H1 (cell line): ENCODE data around the gene VWA2. TPM values are rescaled to one million over a fixed set of nuclear protein-coding genes. Genes with fewer than 3 reads are reported as not detected.

Experiments
- CTCF ChIA-PET: fragments of 300-600 bp; sonication (Branson Sonifier 250); formaldehyde crosslinking; loops from one replicate; lab custom pipeline; 2021; ENCODE audit not compliant: partially characterized antibody; lab: Charles Lee
- POLR2A ChIA-PET: fragments of 300-600 bp; sonication (Branson Sonifier 250); formaldehyde crosslinking; loops from one replicate; lab custom pipeline; 2021; ENCODE audit warnings: inconsistent platforms; ENCODE audit not compliant: partially characterized antibody; lab: Charles Lee
- DNase-seq, 2 experiments: peaks; one replicate each; pipeline versions ENCODE4 v3.0.0 to v3.0.0-alpha.2; 2010 to 2022; ENCODE audit warnings: low spot score in 2 of 2, low read depth in 1 of 2, mixed read lengths in 1 of 2
- FAIRE-seq: peaks from 2 replicates; lab custom pipeline; 2011; peaks lifted over from hg19 to GRCh38; lab: Jason Lieb, UNC
- H2AFZ ChIP-seq: 2 replicates; pipeline ENCODE4 v1.8.1; 2012; ENCODE audit warnings: low read length, inconsistent platforms
- H2AK5ac ChIP-seq: 2 replicates; pipeline ENCODE4 v1.6.1; 2013; ENCODE audit warnings: low read depth, low read length
- H2BK120ac ChIP-seq: replicated peaks from 2 replicates; pipeline ENCODE3; 2013; ENCODE audit warnings: low read depth, low read length, inconsistent platforms
- H2BK12ac ChIP-seq: 2 replicates; pipeline ENCODE4 v1.6.1; 2013; ENCODE audit warnings: low read depth, low read length
- H2BK15ac ChIP-seq: 2 replicates; pipeline ENCODE4 v1.6.1; 2013; ENCODE audit warnings: low read length
- H2BK20ac ChIP-seq: 2 replicates; pipeline ENCODE4 v1.6.1; 2013; ENCODE audit warnings: low read length
- H2BK5ac ChIP-seq: 2 replicates; pipeline ENCODE4 v1.6.1; 2013; ENCODE audit warnings: low read depth, low read length
- H3K14ac ChIP-seq: 2 replicates; pipeline ENCODE4 v1.6.1; 2013; ENCODE audit warnings: inconsistent platforms; ENCODE audit not compliant: insufficient read length
- H3K18ac ChIP-seq: 2 replicates; pipeline ENCODE4 v1.6.1; 2013; ENCODE audit warnings: low read length; ENCODE audit errors: extremely low read depth
- H3K23ac ChIP-seq: 2 replicates; pipeline ENCODE4 v1.6.1; 2013; ENCODE audit warnings: inconsistent platforms; ENCODE audit not compliant: insufficient read length
- H3K23me2 ChIP-seq: 2 replicates; pipeline ENCODE4 v1.6.1; 2013; ENCODE audit warnings: low read depth, low read length
- H3K27ac ChIP-seq: 2 replicates; pipeline ENCODE4 v1.6.1; 2011; ENCODE audit warnings: low read depth, low read length, inconsistent platforms
- H3K27me3 ChIP-seq, 4 experiments: replicated peaks in 1 of 4; 1 replicate in 1 of 4; 2 replicates in 3 of 4; pipeline versions ENCODE4 v1.6.1 to v1.8.1; 2011 to 2013; ENCODE audit warnings: low read length in 3 of 4, mild to moderate bottlenecking in 3 of 4, inconsistent platforms in 2 of 4, mixed read lengths in 2 of 4, moderate library complexity in 1 of 4; ENCODE audit not compliant: control insufficient read depth in 3 of 4, insufficient read depth in 3 of 4; ENCODE audit errors: extremely low read depth in 1 of 4
- H3K36me3 ChIP-seq, 4 experiments: 2 replicates each; pipeline versions ENCODE4 v1.6.1 to v1.8.1; 2011 to 2013; ENCODE audit warnings: mild to moderate bottlenecking in 4 of 4, low read length in 3 of 4, moderate library complexity in 2 of 4, control low read depth in 1 of 4, inconsistent platforms in 1 of 4; ENCODE audit not compliant: insufficient read depth in 4 of 4, control insufficient read depth in 2 of 4
- H3K4ac ChIP-seq: replicated peaks from 2 replicates; pipeline ENCODE3; 2013; ENCODE audit warnings: low read length, low read depth, mixed read lengths, inconsistent platforms; ENCODE audit not compliant: insufficient read length
- H3K4me1 ChIP-seq, 4 experiments: replicated peaks in 1 of 4; 1 replicate in 1 of 4; 2 replicates in 3 of 4; pipeline versions ENCODE4 v1.6.1 to v1.8.1; 2011 to 2013; ENCODE audit warnings: low read length in 3 of 4, inconsistent platforms in 2 of 4, mixed read lengths in 1 of 4; ENCODE audit not compliant: insufficient read depth in 4 of 4, control insufficient read depth in 3 of 4
- H3K4me2 ChIP-seq, 2 experiments: 2 replicates each; pipeline versions ENCODE4 v1.6.1 to v1.8.1; 2011 to 2013; ENCODE audit warnings: low read depth in 2 of 2, low read length in 2 of 2, control low read depth in 1 of 2, inconsistent platforms in 1 of 2, mild to moderate bottlenecking in 1 of 2; ENCODE audit not compliant: insufficient read depth in 1 of 2
- H3K4me3 ChIP-seq, 4 experiments: fragments of 200-600, 300-600 bp in 1 of 4; sonication (generic), shearing (Covaris generic), sonication (Bioruptor Twin) in 1 of 4; 2 replicates each; pipeline versions ENCODE4 v1.5.1 to v1.8.1; 2011 to 2016; ENCODE audit warnings: low read length in 4 of 4, low read depth in 3 of 4, control low read depth in 2 of 4, inconsistent platforms in 2 of 4, mild to moderate bottlenecking in 2 of 4, mixed read lengths in 1 of 4, moderate library complexity in 1 of 4; ENCODE audit not compliant: insufficient read depth in 2 of 4; ENCODE audit errors: extremely low read depth in 1 of 4
- H3K56ac ChIP-seq: replicated peaks from 2 replicates; pipeline ENCODE3; 2013; ENCODE audit warnings: low read depth, mild to moderate bottlenecking, mixed read lengths, low read length, inconsistent platforms; ENCODE audit not compliant: insufficient read length
- H3K79me1 ChIP-seq: 2 replicates; pipeline ENCODE4 v1.6.1; 2013; ENCODE audit warnings: low read depth, low read length, control low read depth
- H3K79me2 ChIP-seq, 2 experiments: 2 replicates each; pipeline versions ENCODE4 v1.6.1 to v1.8.1; 2012 to 2013; ENCODE audit warnings: low read length in 2 of 2, mild to moderate bottlenecking in 2 of 2, inconsistent platforms in 1 of 2; ENCODE audit not compliant: insufficient read depth in 2 of 2, control insufficient read depth in 1 of 2
- H3K9ac ChIP-seq, 4 experiments: replicated peaks in 1 of 4; 1 replicate in 1 of 4; 2 replicates in 3 of 4; pipeline versions ENCODE4 v1.6.1 to v1.8.1; 2011 to 2013; ENCODE audit warnings: low read depth in 3 of 4, low read length in 3 of 4, control low read depth in 2 of 4, mild to moderate bottlenecking in 2 of 4, moderate library complexity in 2 of 4, inconsistent platforms in 1 of 4; ENCODE audit errors: extremely low read depth in 1 of 4
- H3K9me3 ChIP-seq, 2 experiments: 2 replicates each; pipeline versions ENCODE4 v1.6.1 to v1.8.1; 2012 to 2013; ENCODE audit warnings: mild to moderate bottlenecking in 2 of 2, moderate library complexity in 2 of 2, control low read depth in 1 of 2, inconsistent platforms in 1 of 2, low read depth in 1 of 2, low read length in 1 of 2, mixed read lengths in 1 of 2; ENCODE audit not compliant: insufficient read depth in 2 of 2
- H4K20me1 ChIP-seq, 2 experiments: replicated peaks in 1 of 2; 2 replicates each; pipeline versions ENCODE3 to v1.8.1; 2011 to 2013; ENCODE audit warnings: inconsistent platforms in 2 of 2, low read length in 2 of 2, mild to moderate bottlenecking in 1 of 2; ENCODE audit not compliant: insufficient read depth in 2 of 2, control insufficient read depth in 1 of 2
- H4K5ac ChIP-seq: 2 replicates; pipeline ENCODE4 v1.6.1; 2013; ENCODE audit warnings: low read length, low read depth, mixed read lengths, inconsistent platforms; ENCODE audit not compliant: insufficient read length
- H4K8ac ChIP-seq: 2 replicates; pipeline ENCODE4 v1.8.0; 2013; ENCODE audit warnings: mild to moderate bottlenecking, moderate library complexity, low read length, inconsistent platforms; ENCODE audit not compliant: insufficient read depth; ENCODE audit errors: extremely low read depth
- H4K91ac ChIP-seq: replicated peaks from 2 replicates; pipeline ENCODE3; 2013; ENCODE audit warnings: low read length, mixed read lengths, inconsistent platforms; ENCODE audit not compliant: insufficient read length
- SIX5 ChIP-seq: IDR thresholded peaks from 2 replicates; pipeline ENCODE4 v1.6.1; 2011; ENCODE audit warnings: mild to moderate bottlenecking, low read depth, low read length
- WGBS, 2 experiments: shearing (Covaris generic) in 1 of 2; methylation state at CpG; one replicate each; pipeline versions ENCODE4 v1.1.6 to v1.1.7; 2013 to 2015; ENCODE audit warnings: low lambda C conversion rate in 2 of 2, mixed read lengths in 2 of 2, inconsistent platforms in 1 of 2, low coverage in 1 of 2, missing lambda C conversion rate in 1 of 2; ENCODE audit not compliant: insufficient replicate concordance in 2 of 2, insufficient coverage in 1 of 2, insufficient read length in 1 of 2; ENCODE audit errors: extremely low coverage in 1 of 2, missing lambda C conversion rate in 1 of 2; 5-methylcytosine and 5-hydroxymethylcytosine counted together
- polyA plus RNA-seq, 7 experiments: library from polyadenylated mRNA; depleted of rRNA in 3 of 7; stranded (reverse) in 5 of 7; unstranded in 2 of 7; fragments of >200 nt in 5 of 7; fragments of 200-250 nt in 2 of 7; gene quantifications; 1 replicate in 5 of 7; 2 replicates in 1 of 7; 4 replicates in 1 of 7; pipeline versions ENCODE4 v1.2.1 to v1.2.3, GENCODE V29; 2011 to 2013; ENCODE audit warnings: missing spikeins in 2 of 7, mixed read lengths in 2 of 7
- total RNA-seq: library from RNA; stranded (reverse); fragmentation: NEBNext Ultra II Directional; extraction: Animal tissue kit (Norgen Biotek cat#: 25700); gene quantifications from 2 replicates; pipeline ENCODE4 v1.2.1, GENCODE V29; 2021

VWA2 gene
- total and polyA plus RNA-seq, 2 of the 8 experiments (the other 6 are each of a cell fraction or from before 2014, with no cell fraction given): 2.8 to 2.9 TPM

DNA sequence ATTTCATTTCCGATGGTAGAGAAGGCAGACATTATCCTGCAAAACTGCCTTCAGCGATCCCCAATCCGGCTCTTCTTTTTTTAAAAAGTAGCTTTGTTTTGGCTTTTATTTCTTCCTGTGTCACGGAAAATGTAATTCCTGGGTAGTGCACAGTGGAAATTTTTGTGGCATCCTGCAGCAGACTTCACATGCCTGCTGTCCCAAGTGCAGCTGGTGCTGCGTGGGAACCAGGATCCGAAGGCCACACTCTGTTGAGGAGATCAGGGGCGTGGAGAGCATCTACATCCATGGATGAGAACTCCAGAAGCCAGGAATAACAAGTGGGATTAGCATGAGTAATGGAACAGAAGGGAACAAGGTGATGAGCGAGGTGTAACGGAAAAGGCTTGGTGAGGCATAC is 4.6 kb downstream of the VWA2 start:
- Histone ChIP-seq H3K79me2 (no peaks in the 10 kb centered on the region), H2AFZ (no peak overlapping the region), H2BK20ac (no peak overlapping the region), H3K36me3 (no peaks in the 10 kb centered on the region), H3K4ac (no peak overlapping the region), H3K27ac (no peak overlapping the region), H3K56ac (no peak overlapping the region), H3K9me3 (no peaks in the 10 kb centered on the region), H3K9ac (no peak overlapping the region), H3K79me1 (no peaks in the 10 kb centered on the region), H3K23me2 (peaks cover 3% of the 10 kb centered on the region; the same call in 1 of the 2 replicates), H2BK15ac (0 out of 2 replicates have a peak overlapping the region, but pooled peaks have one; percentile 40), H3K14ac (no peak overlapping the region), H3K4me3 (no peak overlapping the region), H3K23ac (no peak overlapping the region), H2BK12ac (no peak overlapping the region), H2BK120ac (no peak overlapping the region), H4K8ac (no peak overlapping the region), H2BK5ac (no peak overlapping the region), H3K27me3 (peaks cover 0 to 19% (median 13%) of the 10 kb centered on the region in 4 experiments; a peak in 5 of 7 replicates), H4K5ac (no peak overlapping the region), H3K4me1 (no peaks in the 10 kb centered on the region; a peak in 3 of 7 replicates), H4K20me1 (no peaks in the 10 kb centered on the region), H4K91ac (no peak overlapping the region), H2AK5ac (no peak overlapping the region), H3K4me2 (no peak overlapping the region), H3K18ac (no peak overlapping the region)
- ChIA-PET CTCF (interaction anchor here (1.8 to 3.6 kb wide), 2 partner anchors 10 to 60 kb away, joined by 4 to 10 read pairs; no protein-coding TSS in a partner anchor), POLR2A (no interaction called here)
- no peak for FAIRE-seq
- TF ChIP-seq SIX5: no peak
- 91% methylated on average over 9 of the region's 9 CpGs; no CpG with 5 or more reads in 1 of the 2 experiments for WGBS, 2 experiments
- DNase-seq: no peak
